LNCaP clone FGC (cell line): ENCODE data around the gene RFC1.

Source experiments
- DNase-seq: peaks from one replicate; pipeline ENCODE4 v3.0.0-alpha.2; 2011; ENCODE audit warnings: low read depth
- H3K4me3 ChIP-seq: 2 replicates; pipeline ENCODE4 v1.5.1; 2011; ENCODE audit warnings: mild to moderate bottlenecking, low read depth, low read length, control low read depth
- TF ChIP-seq, protein P1 (sequence below): IDR thresholded peaks from 2 replicates; pipeline ENCODE4 v1.5.1; 2012; ENCODE audit warnings: mild to moderate bottlenecking; ENCODE audit not compliant: control insufficient read depth, insufficient read depth; ENCODE audit errors: extremely low read depth

Gene RFC1

DNA sequence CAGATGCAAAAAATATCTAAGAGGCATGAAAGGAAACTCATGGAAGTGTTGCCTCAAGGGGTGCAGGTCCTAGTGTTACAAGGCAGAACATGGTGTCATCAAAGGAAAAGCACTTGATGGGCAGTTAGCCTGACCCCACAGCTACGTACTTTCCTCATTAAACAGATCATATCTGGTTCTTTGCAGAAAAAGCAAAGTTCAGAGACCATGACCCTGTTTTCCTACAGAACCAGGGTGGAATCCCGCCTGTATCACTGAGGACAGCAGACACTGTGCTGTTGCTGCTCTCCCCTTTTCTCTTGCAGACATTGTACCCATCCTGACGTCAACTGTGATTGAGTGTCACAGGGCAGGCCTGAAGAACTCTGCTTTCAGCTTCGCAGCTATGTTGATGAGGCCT is 91.7 kb downstream of the RFC1 start:
- no peak overlapping the region for H3K4me3 ChIP-seq
- DNase-seq: no peak
- TF ChIP-seq, protein P1, sequence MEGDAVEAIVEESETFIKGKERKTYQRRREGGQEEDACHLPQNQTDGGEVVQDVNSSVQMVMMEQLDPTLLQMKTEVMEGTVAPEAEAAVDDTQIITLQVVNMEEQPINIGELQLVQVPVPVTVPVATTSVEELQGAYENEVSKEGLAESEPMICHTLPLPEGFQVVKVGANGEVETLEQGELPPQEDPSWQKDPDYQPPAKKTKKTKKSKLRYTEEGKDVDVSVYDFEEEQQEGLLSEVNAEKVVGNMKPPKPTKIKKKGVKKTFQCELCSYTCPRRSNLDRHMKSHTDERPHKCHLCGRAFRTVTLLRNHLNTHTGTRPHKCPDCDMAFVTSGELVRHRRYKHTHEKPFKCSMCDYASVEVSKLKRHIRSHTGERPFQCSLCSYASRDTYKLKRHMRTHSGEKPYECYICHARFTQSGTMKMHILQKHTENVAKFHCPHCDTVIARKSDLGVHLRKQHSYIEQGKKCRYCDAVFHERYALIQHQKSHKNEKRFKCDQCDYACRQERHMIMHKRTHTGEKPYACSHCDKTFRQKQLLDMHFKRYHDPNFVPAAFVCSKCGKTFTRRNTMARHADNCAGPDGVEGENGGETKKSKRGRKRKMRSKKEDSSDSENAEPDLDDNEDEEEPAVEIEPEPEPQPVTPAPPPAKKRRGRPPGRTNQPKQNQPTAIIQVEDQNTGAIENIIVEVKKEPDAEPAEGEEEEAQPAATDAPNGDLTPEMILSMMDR: no peak

DNA sequence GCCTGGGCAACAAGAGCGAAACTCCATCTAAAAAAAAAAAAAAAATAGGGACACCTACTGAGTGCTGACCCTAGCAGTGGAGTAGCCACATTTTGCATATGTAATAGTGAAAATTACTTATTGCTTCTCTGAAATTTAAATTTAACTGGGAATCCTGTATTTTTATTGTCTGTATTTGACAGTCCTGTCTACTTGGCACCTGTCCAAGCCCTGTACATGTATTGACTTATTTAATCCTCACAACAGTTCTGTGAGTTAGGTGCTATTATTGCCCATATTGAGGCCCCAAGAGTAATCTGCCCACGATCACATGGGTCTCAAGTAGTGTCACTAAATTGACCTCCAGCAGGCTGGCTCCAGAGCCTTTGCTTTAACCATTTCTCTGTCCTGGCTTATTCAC is 102.3 kb downstream of the RFC1 start:
- TF ChIP-seq, protein P1: no peak
- no peak overlapping the region for H3K4me3 ChIP-seq
- no peak for DNase-seq

DNA sequence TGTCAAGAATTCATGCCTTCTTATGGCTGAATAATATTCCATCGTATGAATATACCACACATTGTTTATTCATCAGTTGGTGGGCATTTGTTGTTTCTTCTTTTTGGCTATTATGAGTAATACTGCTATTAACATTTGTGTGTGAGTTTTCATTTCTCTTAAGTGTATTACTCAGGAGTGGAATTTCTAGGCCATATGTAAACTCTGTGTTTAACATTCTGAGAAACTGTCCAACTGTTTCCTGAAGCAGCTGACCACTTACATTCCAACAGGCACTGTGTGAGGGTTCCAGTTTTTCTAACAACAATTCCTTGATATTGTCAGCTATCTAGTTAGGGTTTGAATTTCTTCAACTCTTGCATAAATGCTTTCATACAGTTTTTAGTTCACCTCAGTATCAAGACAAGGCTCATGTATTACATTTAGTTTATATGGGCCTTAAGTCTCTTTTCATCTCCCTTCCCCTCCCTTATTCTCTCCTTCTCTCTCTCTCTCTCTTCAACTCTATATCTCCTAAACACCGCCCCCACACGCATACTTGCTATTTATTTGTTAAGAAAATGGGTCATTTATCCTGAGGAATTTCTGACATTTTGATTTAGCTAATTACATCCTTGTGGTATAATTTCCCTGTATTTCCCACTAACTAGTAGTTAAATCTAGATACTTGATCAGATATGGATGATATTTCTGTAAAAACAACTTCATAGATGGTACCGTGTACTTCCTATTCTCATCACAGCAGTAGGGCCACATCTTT is 106.4 kb downstream of the RFC1 start:
- TF ChIP-seq, protein P1: no peak
- H3K4me3 ChIP-seq: no peak overlapping the region
- DNase-seq: no peak

DNA sequence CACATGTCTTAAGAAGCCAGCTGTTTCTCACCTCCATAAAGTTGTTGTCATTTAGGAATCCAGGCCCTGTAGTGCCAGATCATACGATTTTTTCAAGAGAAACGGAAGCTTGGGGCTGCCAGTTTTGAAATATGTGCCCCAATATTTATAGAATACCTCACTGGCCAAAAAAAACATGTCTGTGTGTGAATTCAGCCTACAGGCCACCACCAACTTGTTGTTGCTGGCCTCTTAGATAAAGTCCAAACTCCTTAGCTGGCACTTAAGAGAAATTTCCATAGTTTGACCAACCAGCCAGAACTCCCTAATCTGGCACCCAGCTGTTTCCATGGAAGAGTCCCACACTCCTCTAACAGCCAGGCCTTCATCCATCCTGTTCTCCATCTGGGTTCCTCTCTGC is 109.7 kb downstream of the RFC1 start:
- TF ChIP-seq, protein P1: no peak
- no peak overlapping the region for H3K4me3 ChIP-seq
- DNase-seq: no peak

DNA sequence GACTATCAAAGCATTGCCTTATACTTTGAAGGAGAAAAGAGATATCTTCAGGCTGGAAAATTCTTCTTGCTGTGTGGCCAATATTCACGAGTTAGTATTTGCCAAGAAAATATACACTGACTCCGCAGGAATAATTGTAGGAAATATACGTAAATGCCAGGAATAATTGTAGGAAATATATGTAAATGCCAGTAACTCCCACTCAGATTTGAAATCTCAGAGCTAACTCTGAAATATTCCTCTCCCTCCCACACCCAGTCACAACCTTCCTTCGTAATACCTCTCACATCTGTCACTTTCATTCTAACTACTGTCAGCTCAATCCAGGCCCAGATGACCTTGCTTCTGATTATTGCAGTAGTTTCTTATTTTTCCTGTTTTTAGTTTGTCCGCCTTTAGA is 110.3 kb downstream of the RFC1 start:
- DNase-seq: no peak
- no peak overlapping the region for H3K4me3 ChIP-seq
- TF ChIP-seq, protein P1: no peak

DNA sequence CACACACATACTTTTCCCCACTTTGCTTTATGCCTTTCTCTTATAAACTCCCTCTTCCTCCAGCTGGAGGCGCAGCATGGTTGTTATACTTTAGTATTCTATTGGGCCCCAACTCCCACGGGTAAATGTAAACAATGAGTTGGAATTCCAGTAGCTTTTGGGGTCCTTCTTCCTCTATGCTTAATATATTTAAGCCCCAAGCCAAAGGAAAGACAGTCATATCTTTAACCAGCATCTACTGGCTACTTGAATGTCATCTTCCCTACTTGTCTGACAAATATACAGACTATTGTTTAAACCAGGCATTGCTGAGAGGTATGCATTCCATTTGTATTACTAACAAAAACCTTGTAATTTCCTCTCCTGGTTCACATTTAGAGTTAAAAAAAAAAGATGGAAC is 110.9 kb downstream of the RFC1 start:
- H3K4me3 ChIP-seq: no peak overlapping the region
- no peak for DNase-seq
- TF ChIP-seq, protein P1: peak; percentile 16; the same call in 1 of the 2 replicates

DNA sequence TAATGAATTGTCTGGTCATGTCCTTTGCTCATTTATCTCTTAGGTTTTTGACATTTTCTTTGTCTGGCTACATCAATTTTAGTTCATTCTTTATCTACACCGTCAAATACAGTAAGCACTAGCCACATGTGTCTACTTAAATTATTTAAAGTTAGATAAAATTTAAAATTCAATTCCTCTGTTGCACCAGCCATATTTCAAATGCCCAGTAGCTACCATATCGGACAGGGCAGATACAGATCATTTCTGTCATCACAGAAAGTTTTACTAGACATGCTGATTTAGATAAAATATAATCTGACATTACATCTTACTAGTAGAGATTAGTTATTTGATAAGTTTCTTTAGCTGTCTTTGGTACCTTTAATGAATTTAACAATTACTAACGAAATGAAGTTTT is 122.7 kb downstream of the RFC1 start:
- no peak for DNase-seq

More for the DNA sequence above, 122.7 kb downstream of the RFC1 start:
- TF ChIP-seq, protein P1: no peak
- H3K4me3 ChIP-seq: no peak overlapping the region
